ENCODE data around the gene TIMP3.

DNA sequence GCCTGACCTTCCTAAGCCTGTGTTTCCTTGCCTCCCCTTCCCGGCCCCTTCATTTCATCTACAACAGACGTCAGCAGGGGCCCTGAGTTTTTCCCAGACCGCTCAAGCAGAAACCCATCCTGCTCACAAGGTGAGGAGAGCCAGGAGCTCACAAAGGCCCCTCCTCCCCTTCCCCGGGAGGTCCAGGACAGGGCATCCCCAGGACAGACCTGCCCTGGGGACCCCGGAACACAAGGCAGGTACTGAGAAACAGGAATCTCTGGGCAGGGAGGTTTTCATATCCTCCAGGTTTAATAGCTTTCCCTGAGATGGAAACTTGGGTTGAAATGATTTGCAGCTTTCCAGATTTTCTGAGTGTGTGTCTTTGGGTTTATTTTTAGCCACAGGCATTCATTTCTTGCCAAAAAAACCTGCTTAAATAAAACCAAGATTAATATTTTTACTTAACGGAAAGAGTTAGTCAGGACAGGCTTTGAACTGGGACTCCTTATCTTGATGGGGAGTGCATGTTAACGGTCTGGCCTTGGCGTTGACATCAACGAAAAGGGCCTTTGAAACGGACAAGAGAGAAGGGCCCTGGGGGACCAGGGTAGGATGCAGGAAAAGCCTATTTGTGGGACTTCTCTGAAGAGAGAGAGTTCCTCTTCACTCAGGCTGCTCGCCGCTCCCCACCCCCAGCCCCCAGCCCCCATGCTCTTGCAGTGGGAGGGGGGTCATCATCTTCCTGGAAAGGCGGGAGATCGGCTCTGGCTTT, 38.5 kb downstream of the TIMP3 start:
- TF ChIP-seq POLR2A (IDR thresholded peaks at IDR 0.05), result no peak
- TF ChIP-seq, protein P1, sequence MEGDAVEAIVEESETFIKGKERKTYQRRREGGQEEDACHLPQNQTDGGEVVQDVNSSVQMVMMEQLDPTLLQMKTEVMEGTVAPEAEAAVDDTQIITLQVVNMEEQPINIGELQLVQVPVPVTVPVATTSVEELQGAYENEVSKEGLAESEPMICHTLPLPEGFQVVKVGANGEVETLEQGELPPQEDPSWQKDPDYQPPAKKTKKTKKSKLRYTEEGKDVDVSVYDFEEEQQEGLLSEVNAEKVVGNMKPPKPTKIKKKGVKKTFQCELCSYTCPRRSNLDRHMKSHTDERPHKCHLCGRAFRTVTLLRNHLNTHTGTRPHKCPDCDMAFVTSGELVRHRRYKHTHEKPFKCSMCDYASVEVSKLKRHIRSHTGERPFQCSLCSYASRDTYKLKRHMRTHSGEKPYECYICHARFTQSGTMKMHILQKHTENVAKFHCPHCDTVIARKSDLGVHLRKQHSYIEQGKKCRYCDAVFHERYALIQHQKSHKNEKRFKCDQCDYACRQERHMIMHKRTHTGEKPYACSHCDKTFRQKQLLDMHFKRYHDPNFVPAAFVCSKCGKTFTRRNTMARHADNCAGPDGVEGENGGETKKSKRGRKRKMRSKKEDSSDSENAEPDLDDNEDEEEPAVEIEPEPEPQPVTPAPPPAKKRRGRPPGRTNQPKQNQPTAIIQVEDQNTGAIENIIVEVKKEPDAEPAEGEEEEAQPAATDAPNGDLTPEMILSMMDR (IDR thresholded peaks at IDR 0.05), result no peak
